Neural cell (in vitro differentiated cells): Measurements from ENCODE around the gene MAP4K2.

Experiments used
- EP300 ChIP-seq: fragments of 450-650 bp; conservative IDR thresholded peaks from 2 replicates; pipeline ENCODE4 v1.6.1; 2014; ENCODE audit warnings: antibody characterized with exemption, mild to moderate bottlenecking, moderate library complexity; ENCODE audit not compliant: poor library complexity, severe bottlenecking
- EZH2 ChIP-seq: fragments of 200-600, 300-800 bp; shearing (Covaris generic), sonication (generic); IDR thresholded peaks from 2 replicates; pipeline ENCODE4 v1.6.1; 2014; ENCODE audit warnings: antibody characterized with exemption, low read length, borderline replicate concordance, mild to moderate bottlenecking; ENCODE audit not compliant: insufficient read depth, poor library complexity, severe bottlenecking
- MXI1 ChIP-seq: fragments of 450-650 bp; conservative IDR thresholded peaks from 2 replicates; pipeline ENCODE4 v1.6.1; 2014; ENCODE audit warnings: antibody characterized with exemption, mild to moderate bottlenecking; ENCODE audit not compliant: poor library complexity, severe bottlenecking
- POLR2AphosphoS5 ChIP-seq: IDR thresholded peaks from 2 replicates; pipeline ENCODE4 v1.6.1; 2012
- RAD21 ChIP-seq: fragments of 450-650 bp; conservative IDR thresholded peaks from 2 replicates; pipeline ENCODE4 v1.6.1; 2014; ENCODE audit warnings: antibody characterized with exemption, mild to moderate bottlenecking, moderate library complexity
- SMC3 ChIP-seq: fragments of 450-650 bp; conservative IDR thresholded peaks from 2 replicates; pipeline ENCODE4 v1.6.1; 2014; ENCODE audit warnings: antibody characterized with exemption, mild to moderate bottlenecking, moderate library complexity; ENCODE audit not compliant: poor library complexity
- TAF1 ChIP-seq: IDR thresholded peaks from 2 replicates; pipeline ENCODE4 v1.6.1; 2012; ENCODE audit warnings: low read depth
- TF ChIP-seq, protein P1 (sequence below): fragments of 450-650 bp; IDR thresholded peaks from 2 replicates; pipeline ENCODE4 v1.5.1; 2014; ENCODE audit warnings: antibody characterized with exemption, mild to moderate bottlenecking, moderate library complexity; ENCODE audit not compliant: poor library complexity, severe bottlenecking
- TF ChIP-seq, protein P2 (sequence below): IDR thresholded peaks from 2 replicates; pipeline ENCODE4 v1.6.1; 2012; ENCODE audit warnings: borderline replicate concordance

DNA sequence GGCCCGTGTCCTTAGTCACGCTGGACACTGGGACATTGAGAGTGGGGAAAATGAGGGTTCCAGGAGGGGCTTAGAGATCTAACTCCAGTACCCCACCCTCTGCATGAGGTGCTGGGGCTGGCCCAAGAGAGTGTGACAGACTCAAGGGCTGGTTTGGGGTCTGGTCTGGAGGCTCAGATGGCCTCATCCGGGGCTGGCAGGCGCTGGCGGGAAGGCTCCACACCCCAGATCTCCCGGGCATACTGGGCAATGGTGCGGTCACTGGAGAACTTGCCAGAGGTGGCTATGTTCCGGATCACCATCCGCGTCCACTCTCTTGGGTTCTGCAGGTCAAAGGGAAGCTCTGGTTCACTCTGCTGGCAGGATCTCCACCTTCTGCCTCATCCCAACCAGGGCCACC, 56.5 kb downstream of the MAP4K2 start:
- TF ChIP-seq, protein P1, sequence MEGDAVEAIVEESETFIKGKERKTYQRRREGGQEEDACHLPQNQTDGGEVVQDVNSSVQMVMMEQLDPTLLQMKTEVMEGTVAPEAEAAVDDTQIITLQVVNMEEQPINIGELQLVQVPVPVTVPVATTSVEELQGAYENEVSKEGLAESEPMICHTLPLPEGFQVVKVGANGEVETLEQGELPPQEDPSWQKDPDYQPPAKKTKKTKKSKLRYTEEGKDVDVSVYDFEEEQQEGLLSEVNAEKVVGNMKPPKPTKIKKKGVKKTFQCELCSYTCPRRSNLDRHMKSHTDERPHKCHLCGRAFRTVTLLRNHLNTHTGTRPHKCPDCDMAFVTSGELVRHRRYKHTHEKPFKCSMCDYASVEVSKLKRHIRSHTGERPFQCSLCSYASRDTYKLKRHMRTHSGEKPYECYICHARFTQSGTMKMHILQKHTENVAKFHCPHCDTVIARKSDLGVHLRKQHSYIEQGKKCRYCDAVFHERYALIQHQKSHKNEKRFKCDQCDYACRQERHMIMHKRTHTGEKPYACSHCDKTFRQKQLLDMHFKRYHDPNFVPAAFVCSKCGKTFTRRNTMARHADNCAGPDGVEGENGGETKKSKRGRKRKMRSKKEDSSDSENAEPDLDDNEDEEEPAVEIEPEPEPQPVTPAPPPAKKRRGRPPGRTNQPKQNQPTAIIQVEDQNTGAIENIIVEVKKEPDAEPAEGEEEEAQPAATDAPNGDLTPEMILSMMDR, result no peak
- TF ChIP-seq EZH2 (no peak), TAF1 (no peak), POLR2AphosphoS5 (no peak), SMC3 (no peak), EP300 (no peak), MXI1 (no peak), RAD21 (no peak)
- TF ChIP-seq, protein P2, sequence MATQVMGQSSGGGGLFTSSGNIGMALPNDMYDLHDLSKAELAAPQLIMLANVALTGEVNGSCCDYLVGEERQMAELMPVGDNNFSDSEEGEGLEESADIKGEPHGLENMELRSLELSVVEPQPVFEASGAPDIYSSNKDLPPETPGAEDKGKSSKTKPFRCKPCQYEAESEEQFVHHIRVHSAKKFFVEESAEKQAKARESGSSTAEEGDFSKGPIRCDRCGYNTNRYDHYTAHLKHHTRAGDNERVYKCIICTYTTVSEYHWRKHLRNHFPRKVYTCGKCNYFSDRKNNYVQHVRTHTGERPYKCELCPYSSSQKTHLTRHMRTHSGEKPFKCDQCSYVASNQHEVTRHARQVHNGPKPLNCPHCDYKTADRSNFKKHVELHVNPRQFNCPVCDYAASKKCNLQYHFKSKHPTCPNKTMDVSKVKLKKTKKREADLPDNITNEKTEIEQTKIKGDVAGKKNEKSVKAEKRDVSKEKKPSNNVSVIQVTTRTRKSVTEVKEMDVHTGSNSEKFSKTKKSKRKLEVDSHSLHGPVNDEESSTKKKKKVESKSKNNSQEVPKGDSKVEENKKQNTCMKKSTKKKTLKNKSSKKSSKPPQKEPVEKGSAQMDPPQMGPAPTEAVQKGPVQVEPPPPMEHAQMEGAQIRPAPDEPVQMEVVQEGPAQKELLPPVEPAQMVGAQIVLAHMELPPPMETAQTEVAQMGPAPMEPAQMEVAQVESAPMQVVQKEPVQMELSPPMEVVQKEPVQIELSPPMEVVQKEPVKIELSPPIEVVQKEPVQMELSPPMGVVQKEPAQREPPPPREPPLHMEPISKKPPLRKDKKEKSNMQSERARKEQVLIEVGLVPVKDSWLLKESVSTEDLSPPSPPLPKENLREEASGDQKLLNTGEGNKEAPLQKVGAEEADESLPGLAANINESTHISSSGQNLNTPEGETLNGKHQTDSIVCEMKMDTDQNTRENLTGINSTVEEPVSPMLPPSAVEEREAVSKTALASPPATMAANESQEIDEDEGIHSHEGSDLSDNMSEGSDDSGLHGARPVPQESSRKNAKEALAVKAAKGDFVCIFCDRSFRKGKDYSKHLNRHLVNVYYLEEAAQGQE, result no peak
